Activated CD8-positive, alpha-beta memory T cell treated with anti-CD3 and anti-CD28 coated beads for 4 hours (primary cell): ENCODE data around the gene GNB1.

Experiments used
- DNase-seq, 2 donors: peaks; one replicate each; pipeline ENCODE4 v3.0.0-alpha.2; 2020; ENCODE audit warnings: low read depth in 2 of 2

The GNB1 gene

DNA sequence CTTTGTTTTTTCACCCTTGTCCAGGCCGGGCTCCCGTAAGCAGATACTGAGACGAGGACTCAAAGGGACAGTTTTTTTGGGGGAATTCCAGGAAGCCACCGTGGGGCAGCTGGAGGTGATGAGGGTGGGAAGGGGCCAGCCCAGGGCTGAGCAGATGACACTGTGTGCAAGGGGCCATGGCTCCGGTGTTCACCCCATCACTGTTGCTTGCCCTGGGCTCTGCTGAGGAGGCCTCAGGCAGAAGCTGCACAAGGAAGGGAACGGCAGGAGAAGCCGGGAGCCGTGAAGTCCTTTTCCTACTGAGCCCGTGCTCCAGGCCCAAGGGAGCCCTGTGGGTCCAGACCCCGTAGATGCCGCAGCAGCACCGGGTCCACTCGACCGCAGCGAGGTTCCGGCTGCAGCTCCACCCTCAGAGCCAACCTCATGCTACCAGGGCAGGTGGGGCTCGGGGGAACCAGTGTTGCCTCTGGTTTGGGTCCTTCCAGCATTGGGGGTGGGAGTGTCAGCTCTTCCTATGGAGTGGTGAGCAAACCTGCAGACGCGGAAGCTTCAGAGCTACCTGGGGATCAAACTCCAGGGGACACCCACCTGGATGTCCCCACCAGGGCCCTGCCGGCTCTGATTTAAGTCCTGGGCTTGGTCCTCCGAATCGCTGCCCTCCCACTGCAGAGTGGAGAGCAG, 19.9 kb upstream of the GNB1 start:
- DNase-seq: no peak

DNA sequence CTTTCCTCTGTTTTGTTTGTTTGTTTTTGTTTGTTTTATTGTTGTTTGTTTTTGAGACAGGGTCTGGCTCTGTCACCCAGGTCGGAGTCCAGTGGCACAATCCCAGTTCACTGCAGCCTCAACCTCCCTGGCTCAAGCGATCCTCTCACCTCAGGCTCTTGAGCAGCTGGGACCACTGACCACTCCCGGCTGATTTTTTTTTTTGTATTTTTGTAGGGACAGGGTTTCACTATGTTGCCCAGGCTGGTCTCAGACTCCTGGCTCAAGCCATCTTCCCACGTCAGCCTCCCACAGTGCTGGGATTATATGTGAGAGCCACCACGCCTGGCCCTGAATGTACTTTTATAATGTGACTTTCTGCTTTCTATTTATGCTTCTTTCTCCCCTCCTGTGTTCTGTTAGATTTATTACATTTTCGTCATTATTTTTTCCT, 19.2 kb upstream of the GNB1 start:
- no peak for DNase-seq

DNA sequence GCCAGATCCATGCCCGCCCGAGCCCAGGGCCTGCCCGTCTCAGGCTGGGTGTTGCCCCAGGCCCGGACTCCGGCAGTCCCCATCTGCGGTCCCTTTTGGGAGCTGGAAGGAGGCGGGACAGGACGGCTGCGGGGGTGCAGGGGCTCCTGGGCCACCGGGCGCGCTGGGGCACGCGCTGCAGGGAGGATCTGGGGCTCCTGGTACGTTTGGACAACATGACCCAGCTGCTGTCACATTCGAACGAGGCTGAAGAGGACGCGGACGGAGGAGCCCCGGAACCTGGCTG, 17.6 kb upstream of the GNB1 start:
- no peak for DNase-seq

DNA sequence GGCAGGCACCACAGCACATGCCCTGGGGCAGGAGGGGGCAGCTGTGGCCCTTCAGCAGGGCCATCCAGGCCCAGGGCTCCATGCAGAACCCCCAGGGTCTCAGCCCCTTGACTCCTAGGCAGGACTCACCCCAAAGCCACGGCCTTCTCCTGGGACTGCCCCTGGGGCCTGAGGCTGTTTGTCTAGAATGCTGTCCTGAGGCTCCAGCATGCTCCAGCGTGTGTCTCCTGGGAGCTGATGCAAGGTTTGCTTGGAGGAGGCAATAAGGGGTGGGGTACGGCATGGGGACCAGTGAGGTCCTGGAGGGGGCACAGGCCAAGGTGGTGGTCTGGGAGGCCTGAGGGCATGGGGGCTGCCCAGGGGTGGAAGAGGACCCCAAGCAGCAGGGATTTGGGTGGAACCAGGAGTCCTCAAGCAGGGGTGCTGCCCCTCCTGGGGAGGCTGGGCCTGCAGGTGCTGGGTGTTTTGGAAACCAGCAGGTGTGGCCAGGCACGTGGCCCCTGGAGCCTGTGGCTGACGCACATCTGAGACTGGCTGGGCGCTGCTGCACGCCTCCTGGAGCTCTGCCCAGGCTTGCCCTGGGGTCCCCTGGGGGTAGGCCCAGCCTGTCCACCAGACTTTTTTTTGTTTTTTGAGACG, 16.3 kb upstream of the GNB1 start:
- no peak for DNase-seq

DNA sequence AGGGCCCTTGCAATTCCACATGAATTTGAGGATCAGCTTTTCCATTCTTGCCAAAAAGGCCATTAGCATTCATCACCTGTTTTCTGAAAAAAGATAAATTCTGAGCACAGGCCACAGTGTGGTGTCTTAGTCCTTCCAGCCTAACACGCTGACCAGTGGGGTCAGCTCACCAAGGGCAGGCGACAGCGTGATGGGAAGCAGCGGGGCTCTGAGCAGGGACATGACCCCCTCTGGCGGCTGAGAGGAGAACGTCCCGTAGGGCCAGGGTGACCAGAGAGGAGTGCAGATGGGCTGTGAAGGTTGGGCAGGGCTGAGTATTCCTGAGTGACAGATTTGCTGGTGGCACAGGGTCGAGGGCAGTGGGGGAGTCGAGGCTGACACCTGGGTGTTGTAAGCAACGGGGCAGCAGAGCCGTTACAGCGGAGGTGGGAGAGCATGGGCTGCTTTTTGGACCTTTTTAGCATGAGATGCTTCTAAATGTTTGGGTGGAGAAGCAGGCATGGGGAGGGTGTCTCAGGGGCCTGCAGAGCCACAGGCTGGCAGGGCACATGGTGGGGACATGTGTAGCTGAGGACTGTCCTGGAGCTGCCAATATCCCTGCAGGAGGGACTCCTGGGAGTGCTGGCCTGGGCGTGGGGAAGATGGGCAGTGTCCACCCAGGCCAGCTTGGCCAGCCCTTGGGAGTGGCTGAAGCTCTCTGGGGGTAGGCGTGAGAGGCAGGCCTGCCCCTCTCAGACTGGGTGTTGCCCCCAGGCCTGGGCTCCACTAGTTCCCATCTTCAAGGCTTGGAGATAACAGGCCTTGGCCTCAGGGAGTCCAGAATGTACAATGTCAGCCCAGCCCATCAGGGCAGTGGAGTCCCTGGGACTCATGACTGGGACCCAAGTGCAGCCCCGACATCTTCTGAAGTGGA, 15.6 kb upstream of the GNB1 start:
- peak in 1 of 2 donors; percentile 41 for DNase-seq

DNA sequence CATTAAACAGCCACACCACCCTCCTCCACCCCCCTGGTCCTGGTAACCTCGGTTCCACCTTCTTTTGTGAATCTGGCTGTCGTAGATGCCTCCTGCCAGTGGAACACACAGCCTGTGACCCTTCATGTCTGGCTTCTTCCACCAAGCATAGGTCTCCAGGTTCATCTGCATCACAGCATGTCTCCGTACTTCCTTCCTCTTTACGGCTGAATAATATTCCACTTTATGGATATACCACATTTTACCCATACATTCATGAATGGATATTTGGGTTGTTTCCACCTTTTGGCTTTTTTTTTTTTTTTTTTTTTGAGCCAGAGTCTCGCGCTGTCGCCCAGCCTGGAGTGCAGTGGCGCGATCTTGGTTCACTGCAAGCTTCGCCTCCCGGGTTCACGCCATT, 12.3 kb upstream of the GNB1 start:
- no peak for DNase-seq

DNA sequence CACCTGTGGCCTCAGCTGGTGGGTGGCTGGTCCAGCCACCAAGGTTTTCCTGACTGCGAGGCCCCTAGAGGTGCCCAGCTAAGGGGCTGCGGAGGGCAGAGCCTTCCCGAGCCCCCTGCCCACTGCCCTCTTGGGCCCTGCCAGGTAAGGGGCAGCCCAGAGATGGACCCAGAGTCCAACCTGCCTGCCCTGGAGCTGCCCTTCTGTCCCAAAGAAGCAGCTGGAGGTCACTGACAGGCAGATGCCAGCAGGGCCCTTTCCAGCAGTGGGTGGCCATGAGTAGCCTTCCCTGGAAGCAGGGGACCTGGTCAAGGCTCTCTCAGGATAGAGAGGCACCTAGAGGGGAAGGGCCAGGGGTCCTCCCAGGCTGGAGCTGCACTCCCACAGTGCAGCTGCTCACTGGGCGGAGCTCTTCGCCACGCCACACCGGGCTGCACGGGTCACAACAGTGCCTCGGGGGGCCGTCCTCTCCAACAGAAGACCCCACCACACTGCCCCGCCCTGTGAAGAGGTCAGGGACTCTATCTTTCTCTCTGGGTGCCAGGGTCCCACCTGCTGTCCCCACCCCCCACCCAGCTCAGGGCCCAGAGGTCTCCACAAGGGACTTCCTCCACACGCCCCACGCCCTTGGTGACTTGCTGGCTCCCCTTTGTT, 10.9 kb upstream of the GNB1 start:
- DNase-seq: no peak

DNA sequence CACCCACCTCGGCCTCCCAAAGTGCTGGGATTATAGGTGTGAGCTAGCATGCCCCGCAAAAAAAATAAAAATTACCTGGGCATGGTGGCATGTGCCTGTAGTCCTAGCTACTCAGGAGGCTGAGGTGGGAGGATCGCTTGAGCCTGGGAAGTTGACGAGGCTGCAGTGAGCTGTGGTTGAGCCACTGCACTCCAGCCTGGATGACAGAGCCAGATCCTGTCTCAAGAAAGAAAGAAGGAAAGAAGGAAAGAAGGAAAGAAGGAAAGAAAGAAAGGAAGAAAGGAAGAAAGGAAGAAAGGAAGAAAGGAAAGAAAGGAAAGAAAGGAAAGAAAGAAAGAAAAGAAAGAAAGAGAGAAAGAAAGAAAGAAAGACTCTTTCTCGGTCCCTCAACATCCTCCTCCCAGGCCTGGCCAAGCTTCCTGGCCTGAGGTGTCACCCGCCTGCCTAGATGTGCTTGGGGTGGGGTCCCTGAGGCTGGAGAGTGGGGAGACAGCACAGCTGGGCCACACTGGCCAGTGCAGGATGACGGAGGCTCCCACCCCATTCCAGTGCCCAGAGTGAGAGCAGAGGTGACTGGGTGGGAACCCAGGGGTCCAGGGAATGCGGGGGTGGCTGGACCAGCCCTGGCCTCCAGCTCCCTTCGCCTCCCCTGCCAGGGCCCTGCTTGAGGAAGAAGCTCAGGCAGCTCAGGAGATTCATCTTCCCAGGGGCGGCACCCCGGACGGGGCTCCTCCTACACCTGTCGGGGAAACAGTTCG, 10.2 kb upstream of the GNB1 start:
- DNase-seq: no peak

DNA sequence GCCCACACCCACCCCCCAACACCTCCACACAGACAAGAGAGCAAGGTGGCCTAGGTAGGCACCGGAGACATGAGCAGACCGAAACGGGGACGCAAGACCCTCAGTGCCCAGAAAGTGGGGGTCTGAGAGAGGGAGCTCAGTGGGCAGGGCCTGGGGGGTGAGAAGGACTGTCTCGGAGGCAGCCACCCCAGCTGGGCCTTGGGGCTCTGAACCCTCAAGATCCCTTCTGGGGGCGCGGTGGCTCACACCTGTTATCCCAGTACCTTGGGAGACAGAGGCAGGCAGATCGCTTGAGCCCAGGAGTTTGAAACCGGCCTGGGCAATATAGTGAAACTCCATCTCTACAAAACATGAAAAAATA, 9.1 kb upstream of the GNB1 start:
- DNase-seq: no peak

DNA sequence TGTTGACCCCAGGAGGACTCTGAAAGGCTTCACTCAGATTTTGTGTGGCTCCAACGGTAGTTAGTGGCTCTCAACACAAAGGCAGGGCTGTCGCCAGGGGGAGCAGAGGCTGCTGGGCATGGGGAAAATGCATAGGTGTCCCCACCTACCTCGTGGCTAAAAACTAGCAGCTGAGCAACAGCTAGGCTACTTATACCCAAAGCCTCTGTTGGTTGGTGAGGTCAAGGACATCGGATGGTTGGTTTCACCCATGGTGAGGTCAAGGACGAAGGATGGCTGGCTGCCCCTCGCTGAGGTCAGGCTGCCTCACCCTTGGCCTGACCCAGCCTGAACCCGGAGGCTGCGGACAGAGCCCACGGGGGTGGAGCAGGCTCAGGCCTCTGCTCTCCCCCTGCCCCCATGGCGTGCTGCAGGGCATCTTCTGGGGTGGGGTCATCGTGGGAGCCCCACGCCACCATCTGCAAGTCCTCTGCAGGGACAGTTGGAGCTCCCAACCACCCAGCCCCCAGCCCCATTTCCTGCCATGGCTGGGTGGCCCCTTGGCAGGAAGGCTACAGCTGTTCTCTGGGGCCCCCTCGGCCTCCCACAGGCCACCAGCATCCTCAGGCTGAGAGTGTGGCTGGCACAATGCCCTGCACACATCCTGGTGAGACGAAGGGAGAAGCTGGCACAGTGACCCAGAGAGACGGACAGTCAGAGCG, 8.5 kb upstream of the GNB1 start:
- DNase-seq: no peak

DNA sequence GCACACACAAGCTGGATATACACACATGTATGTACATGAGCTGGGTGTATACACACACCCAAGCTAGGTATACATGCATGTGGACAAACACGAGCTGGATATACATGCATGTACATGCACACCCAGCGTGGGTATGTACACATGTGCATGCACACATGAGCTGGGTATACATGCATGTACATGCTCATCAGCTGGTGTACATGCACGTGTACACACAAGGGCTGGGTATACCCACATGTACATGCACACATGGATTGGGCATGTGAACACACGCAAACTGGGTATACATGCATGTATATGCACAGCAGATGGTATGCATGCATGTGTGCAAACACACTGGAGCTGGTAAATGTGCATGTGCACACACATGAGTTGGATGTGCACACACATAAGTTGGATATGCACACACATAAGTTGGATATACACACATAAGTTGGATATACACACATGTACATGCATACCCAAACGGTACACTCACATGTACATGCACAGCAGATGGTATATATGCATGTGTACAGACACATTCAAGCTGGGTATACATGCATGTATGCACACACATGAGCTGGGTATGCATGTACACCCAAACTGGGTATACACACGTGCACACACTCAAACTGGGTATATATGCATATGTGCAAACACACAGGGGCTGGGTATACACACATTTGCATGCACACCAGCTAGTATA, 7.5 kb upstream of the GNB1 start:
- no peak for DNase-seq

DNA sequence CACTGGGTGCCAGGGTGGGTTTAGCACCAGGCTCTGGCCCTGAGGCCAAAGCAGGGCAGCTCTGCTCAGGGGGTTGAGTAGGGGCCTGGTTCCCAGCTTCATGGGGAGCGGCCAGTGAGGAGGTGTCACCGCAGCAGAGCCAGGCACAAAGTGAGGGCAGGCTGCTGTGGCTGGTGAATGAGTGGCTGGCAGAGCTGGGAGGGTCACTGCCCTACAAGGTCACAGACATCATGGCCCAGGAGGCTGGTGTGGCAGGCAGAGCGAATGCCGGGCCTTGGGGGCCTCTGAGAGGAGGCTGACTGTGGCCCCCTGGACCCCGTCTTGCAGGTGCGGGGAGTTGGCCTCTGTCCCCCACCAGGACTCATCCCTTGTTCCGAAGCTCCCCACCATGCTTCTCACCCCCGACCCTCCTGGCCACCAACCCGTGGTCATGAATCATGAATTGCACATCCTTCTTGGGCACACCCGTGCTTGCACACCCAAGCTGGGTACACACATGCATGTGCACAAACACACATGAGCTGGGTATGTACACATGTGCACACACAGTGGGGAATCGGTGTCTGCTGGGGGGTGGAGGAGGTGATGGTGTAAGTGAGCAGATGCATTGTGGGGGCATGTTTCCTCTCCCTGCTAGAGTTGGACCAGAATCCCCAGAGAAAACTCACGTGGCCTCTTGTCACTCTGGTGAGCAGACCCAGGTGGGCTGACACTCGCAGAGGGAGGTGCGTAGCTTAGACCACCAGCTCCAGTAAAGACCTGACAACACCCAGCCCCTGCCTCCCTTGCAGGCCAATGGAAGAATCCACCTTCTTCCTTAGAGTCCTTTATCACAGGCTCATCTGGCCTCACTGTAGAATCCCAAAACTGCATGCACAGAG, 4.8 kb upstream of the GNB1 start:
- no peak for DNase-seq

DNA sequence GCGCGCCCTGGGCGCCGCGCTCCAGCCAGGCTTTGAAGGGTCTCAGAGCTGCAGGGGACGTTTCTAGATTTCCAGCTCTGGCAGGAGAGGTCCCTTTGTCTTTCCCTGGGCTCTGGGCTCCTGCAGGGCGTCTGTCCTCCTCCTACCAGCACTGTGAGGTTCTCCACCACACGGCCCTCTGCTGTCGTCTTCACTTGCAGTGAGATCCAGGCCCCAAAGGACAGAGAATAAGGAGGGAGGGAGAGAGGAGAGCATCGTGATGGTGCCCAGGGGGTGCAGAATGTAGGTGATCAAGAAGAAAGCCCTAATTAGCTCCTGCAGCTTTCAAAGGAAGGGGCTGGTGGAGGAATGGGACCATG, 4.2 kb upstream of the GNB1 start:
- no peak for DNase-seq

DNA sequence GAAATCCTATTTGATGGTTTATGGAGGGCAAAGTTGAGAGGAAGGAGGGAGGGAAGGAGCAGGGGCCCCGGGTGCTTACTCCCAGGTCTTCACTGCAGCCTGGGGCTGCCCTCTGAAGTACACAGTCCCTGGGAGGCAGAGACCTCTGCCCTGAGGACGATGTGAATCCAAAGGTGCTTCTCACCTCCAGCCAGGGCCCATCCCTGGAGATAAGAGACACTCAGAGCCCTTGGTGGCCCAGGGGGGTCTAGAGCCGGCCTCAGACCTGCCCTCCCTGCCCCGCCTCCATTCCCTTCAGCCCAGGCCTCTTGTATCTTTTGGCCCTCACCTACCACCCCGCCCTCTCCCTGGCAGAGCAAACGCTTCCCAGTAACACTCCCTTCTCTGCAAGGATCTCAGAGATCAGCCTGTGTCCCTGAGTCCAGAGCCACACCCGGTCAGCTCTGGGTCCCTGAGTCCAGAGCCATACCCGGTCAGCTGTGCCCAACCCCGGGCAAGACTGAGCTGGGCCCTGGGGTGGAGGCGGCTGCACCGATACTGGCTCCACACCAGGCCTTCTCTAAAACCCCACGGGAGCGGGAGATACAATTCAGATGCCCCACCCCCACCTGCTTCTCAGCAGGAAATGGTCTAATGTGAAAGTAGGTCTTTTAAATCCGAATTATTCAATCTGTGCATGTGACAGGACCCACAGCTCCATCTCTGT, 3.6 kb upstream of the GNB1 start:
- no peak for DNase-seq

DNA sequence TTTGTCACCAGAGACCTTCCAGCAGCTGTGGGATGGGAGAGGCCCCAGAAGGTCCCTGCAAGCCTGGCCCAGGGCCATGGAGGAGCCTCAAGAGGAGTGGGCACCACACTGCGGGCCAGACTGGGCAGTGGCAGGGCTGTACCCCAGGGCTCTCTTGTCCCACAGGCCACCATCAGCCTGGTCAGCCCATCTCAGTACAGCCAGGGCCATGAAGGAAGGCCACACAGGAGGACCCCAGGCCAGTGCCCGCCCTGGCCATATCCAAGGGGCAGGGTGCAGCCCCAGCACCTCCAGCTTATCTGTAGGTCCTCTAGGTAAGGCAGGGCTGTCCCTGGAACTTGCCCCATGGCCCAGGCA, 3.1 kb upstream of the GNB1 start:
- no peak for DNase-seq

DNA sequence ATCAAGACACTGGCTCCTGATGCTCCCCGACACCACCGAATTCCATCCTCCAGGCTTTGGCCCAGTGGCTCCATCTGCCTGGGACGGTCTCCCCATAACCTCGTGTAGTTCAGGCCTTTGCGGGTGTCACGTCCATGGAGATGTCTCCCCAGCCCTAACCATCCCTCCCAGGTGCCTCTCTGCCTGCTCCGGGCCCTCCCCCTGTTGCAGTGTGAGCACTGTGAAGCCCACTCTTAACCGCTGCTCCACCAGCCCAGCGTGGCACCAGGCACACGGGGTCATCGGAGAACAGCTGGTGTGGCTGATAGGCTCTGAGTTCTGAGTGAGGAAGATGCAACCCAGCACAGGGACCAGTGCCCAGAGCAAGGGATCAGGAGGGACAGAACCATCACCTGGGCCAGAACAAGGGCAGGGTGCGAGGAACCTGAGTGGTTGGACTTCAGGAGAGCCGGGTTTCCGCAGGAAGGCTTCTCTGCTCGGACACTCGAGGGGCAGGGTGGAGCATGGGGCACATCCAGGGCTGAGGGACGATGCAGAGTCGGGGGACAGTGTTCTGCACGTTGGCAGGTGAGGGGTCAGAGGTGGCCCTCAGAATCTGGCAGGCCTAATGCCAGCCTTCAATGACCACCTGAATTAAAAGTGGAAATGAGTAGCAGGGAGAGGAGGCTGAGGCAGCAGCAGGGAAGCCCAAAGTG, 2.6 kb upstream of the GNB1 start:
- DNase-seq: no peak

DNA sequence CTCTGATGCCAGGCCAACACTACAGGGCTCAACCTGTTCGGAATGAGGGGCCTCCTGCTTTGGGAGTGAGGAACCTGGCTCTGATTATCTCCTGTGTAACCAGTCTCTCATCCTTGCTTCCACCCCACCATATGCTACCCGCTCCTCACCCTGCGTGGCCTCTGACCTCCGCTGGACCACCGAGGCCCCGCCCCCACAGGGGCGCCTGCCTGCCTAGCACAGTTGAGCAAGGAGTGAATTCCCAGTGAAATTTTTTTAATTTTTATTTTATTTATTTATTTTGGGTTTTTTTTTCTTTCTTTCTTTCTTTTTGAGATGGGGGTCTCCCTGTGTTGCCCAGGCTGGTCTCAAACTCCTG, 1.9 kb upstream of the GNB1 start:
- DNase-seq: no peak

DNA sequence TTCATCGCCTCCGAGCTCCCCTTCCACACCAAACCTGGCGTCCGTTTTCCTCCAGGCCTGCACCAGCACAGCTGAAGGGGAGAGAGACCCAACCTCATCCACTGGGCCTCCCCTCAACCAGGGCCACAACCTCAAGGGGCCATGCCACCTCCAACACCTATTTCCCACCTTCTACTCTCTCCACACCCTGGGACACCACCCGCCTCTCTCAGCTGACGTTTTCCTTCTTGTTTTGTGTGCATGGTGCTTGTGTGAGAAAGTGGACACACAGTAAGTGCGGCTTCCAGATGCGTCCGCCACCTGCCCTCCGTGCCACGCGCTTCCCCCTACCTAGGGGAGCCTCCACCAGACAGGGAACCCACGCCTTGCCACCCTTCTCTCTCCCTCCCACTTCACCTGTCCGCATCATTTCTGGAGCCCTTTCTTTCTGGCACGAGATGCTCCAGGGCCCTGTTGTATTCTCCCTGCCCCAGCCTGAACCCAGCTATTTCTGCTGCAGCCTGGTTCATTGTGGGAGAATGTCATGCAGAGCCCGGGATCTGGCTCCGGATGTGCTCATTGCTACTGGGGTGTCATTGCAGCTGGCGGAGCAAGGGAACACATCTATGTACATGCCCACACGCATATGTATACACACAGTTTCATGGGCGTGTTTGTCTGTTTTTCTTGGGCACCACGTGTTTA, 1.3 kb upstream of the GNB1 start:
- DNase-seq: no peak
